GM21619 (cell line): ENCODE data around the gene ZNF274.
"Not testable (repeated sequence)": the region's sequence is repeated elsewhere in the genome, so short reads cannot be mapped to it uniquely, and the experiment has no call there.

Source experiments
- ATAC-seq: cut with Tn5 transposase; IDR thresholded peaks from one replicate; pipeline ENCODE4 v1.9.1; 2021; ENCODE audit not compliant: unreplicated experiment

ZNF274 gene

DNA sequence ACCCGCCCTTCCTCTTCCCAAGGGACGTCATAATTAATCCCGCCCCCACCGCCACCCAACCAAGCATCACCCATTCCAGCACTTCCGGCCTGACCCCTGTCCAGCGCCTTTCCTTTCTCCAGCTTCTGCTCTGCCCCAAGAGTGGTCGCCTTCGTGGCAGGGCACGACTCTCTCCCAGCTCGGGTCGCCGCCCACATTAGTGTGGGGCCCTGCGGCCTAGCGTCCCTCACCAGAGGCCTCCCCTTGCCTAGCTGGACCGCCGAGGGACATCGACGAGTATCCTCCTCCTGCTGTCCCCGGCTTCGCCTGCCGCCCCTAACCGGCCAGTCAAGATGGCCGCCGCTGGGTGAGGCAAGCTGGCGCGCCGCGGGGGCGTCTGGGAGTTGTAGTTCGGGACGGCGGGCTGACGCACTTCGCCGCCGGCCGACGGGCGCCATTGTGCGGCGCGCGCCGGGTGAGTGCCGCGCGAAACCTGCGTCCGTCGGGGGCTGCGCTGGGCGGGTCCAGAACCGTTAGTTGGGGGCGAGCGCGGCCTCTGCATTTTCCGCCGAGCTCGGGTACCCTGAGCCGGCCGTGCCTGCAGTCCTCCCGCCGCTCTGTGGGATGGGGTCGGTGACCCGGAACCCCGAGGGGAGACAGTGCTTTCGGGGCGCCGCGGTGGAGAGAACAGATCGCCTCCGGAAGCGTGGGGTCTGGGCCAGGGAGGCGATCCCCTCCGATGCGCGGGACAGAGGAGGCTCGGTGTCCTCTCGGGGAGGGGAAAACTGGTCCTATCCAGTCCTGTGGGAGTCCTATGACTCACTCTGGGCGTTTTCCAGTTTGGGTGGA lies at the start of gene ZNF274:
TSS of gene ZNF274 (plus strand) at position 73 of the 828 bp plus-strand sequence. CDS start 905 bp downstream, outside the sequence.
- ATAC-seq, result peak; percentile 90

DNA sequence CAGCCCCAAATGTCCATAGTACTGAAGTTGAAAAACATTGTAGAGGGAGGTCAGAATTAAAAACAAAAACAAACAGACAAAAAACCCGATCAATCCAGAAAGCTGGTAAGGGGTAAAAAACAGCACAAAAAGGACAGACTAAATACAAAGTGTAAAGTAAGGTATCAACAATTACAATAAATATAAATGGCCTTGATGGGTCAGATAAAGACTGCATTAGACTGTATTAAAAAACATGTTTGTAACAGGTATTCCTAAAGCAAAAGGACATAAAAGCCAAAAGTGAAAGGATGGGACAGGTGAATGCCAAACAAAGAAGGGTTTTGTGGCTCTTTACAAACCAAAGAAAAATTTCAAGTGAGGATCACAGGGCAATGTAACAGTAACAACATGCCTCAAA lies 48.6 kb upstream of the ZNF274 start:
- no peak for ATAC-seq

DNA sequence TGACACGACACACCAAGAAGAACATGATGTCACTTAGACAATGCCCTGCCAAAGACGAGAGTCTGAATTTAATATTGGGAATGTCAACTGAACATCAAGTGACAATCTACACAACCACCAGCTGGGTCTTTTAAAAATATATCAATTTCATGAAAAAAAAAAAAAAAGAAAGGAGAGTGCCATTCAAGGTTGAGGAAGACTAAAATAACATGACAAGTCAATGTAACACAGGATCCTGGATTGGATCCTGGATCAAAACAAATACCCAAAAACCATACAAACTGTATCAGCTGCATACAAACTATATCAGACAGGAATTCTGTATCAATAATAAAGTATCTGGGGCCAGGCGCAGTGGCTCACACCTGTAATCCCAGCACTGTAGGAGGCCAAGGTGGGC lies 37.0 kb upstream of the ZNF274 start:
- no peak for ATAC-seq

DNA sequence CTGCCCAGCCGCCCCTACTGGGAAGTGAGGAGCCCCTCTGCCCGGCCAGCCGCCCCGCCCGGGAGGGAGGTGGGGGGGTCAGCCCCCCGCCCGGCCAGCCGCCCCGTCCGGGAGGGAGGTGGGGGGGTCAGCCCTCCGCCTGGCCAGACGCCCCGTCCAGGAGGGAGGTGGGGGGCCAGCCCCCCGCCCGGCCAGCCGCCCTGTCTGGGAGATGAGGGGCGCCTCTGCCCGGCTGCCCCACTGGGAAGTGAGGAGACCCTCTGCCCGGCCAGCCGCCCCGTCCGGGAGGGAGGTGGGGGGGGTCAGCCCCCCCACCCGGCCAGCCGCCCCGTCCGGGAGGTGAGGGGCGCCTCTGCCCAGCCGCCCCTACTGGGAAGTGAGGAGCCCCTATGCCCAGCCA lies 35.4 kb upstream of the ZNF274 start:
- ATAC-seq, result not testable (repeated sequence)

DNA sequence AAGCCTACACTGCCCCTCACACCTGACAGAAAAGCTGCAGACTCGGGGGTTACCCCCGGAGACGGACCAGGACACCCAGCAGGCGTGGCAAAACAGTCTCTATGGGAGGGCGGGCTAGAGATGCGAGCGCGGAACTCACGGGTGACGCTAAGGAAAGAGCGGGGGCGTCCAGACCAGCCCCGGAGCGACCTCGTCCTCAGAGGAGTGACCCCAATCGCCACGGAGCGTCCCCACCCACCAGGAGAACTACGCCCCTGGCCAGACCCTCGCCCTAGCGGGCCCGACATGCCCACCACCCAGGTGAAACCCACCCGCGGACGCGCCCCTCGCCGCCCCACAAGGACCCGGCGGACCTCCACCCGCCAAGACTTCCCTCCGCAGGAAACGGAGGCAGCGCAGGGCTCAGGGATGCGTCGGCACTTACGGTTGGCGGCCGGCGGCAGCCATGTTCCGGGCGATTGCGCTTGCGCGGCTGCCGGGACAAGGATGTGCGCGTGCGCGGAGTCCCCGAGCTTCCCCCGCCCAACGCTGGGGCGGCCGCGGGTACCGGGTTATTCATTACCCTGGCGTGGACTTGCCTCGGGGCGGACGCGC lies 32.4 kb upstream of the ZNF274 start, which contains the start of gene ZNF329:
TSS of gene ZNF329 (minus strand) at position 462 of the 594 bp plus-strand sequence. CDS start 21,286 bp downstream, outside the sequence.
- ATAC-seq, result peak; percentile 52

- no peak for ATAC-seq
These were observed 29.5 kb upstream of the ZNF274 start for GRCh38 chr19:58153386-58153785.

- ATAC-seq, result no peak
These were observed 28.6 kb upstream of the ZNF274 start for GRCh38 chr19:58154287-58154678.

- peak; percentile 51 for ATAC-seq
These were observed 27.9 kb upstream of the ZNF274 start for GRCh38 chr19:58154679-58155648.

DNA sequence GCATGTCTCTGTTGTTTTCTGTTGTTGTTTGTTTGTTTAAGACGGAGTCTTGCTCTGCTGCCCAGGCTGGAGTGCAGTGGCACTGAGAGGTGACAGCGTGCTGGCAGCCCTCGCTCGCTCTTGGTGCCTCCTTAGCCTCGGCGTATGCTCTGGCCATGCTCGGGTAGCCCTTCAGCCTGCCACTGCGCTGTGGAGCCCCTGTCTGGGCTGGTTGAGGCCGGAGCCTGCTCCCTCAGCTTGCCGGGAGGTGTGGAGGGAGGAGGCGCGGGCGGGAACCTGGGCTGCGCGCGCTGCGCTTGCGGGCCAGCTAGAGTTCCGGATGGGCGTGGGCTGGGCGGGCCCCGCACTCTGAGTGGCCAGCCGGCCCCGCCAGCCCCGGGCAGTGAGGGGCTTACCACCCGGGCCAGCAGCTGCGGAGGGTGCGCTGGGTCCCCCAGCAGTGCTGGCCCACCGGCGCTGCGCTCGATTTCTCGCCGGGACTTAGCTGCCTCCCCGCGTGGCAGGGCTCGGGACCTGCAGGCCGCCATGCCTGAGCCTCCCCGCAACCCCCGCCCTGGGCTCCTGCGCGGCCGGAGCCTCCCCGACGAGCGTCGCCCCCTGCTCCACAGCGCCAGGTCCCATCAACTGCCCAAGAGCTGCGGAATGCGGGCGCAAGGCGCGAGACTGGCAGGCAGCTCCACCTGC lies 25.7 kb upstream of the ZNF274 start:
- no peak for ATAC-seq

DNA sequence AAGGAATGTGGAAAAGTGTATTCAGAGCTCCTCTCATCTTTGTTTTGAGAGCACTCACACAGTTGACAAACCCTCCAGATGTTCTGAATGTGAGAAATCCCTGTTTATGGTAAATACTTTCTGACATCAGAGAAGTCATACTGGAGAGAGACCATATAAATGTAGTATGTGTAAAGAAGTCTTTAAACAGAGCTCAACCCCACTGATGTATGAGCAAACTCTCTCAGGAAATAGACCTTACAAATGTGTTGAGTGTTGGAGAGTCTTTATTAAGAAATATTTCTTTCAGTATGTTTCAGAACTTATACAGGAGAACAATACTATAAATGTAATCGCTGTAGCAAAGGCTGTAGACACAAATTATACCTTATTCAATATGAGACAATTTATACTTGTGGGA lies 16.6 kb upstream of the ZNF274 start:
- no peak for ATAC-seq

DNA sequence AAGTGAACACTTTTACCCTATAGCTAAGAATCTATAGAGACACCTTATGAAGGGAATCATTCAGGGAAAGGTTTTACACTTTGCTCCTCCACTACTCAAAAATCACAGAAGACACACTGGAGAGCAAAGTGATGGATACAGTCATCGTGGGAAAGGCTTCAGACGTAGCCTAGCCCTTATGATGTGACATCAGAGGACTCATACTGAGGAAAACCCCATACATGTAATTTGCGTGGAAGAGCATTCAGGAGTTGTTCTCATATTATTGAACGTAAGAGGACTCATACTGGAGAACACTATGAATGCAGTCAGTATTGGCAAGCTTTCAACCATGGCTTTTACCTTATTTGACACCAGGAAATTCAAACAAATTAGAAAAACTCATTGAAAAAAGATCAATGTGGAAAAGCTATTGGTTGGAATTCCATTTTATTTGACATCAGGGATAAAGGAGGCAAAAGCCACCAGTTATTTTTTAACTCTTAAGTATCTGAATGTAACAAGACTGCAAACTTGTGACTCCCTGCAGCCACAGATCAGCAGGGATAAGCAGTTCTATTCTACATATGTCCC lies 16.1 kb upstream of the ZNF274 start:
- ATAC-seq, result no peak

DNA sequence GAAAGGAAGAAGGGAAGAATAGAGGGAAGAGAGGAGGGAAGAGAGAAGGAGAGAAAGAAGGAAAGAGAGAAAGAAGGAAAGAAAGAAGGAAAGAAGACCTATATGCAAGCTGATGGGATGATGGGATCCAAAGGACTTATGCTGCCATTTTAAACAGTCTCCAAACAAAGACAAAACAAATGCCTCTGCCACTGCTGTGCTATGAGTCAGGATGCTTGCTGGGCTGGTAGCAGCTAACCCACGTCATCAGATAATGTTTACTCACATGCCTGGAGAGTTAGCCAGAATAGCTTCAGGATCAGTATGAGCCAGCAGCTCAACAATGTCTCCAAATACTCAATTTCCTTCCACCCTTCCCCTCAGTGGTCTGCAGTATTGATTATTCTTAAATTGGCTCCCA lies 12.0 kb upstream of the ZNF274 start:
- ATAC-seq, result no peak

DNA sequence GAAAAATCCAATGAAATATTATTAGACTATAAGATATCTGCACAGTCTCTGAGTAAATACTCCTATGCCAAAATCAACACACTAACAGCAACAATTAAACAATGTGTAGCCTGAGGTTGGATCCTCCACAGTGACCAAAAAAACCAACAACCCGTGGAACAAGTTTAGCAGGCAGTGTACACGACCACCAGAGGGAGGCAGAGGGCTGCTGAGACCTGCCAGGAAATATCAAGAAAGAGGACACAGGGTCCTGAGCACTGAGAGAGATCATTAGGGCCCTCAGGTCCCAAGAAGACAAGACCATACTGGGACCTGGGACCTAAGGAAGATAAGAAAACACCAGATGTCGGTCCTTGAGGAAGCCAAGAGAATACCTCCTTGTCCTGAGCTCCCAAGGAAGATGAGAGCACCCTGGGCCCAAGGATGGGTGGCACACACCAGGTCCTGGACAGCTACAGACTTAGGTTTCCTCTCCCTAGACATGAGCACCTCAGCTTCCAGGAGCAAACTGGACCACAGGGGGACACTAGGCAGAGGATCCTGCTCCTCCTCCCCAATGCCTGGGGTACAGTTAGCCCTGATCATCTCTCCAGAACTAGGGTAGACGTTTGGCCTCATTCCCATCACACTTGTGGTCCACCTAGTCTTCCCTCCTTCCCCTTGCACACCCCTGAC lies 822 bp upstream of the ZNF274 start:
- ATAC-seq, result no peak

DNA sequence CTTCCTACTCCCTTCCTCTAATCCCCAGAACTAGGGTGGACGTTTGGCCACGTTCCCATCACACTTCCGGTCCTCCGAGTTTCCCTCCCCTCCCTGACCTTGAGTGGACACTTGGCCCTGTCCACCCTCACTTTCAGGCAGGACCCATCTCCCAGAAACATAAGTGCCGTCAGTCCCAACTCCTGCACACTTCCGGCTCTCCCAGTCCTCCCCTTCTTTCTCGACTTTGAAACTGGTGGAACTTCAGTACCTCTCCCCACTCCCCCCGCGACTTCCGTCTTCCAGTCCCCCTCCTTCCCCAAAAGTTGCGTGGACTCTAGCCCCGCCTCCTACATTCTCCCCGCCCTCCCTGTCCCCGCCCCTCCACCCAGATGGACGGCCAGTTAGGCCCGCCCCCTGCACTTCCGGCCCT lies 278 bp upstream of the ZNF274 start:
- no peak for ATAC-seq

DNA sequence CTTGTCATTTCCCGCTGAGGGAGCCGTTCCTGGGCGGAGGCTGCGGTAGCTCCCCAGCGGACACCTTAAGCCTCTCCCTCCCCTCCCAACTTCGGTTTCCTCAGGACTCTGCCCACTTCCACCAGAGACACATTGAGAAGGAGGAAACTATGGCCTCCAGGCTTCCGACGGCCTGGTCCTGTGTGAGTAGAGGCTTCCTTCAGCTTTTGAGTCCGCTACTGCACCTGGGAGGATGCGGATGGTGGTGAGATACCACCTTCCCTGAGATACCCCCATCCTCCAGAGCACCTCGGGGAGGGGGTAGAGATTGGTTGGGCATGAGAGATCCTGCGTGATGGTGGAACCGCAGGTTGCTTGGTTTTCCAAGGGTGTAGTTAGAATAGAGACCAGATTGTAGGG lies 955 bp downstream of the ZNF274 start:
- ATAC-seq, result no peak

DNA sequence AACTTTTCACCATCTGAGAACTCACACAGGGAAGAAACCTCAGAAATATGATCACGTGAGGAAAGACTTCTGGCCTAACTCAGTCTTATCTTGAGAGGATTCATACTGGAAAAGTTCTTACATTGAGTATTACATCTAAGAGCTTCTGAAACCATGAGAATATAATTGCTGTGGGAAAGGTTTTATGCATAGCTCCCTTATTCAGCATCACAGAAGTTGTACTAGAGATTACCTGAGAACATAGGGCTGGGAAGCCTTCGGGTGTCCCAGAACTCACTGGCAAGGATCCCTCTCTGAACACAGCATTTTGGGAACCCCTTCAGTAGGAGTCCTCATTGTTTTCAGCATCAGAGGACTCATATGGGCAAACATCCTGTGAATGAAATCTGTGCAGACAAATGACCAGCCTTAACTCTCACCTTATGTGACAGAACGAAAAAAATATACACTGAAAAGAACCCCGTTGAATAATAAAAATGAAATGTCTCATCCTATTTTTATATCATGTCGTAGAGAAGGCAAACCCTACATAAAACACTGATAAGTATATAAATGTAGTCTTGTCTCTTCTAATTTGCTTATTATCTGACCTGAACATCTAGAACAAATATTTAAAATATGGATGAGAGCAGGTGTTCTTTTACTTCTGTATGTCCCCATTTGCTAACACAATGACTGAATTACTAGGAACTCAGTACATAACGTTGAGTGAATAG lies 14.2 kb downstream of the ZNF274 start:
- no peak for ATAC-seq

DNA sequence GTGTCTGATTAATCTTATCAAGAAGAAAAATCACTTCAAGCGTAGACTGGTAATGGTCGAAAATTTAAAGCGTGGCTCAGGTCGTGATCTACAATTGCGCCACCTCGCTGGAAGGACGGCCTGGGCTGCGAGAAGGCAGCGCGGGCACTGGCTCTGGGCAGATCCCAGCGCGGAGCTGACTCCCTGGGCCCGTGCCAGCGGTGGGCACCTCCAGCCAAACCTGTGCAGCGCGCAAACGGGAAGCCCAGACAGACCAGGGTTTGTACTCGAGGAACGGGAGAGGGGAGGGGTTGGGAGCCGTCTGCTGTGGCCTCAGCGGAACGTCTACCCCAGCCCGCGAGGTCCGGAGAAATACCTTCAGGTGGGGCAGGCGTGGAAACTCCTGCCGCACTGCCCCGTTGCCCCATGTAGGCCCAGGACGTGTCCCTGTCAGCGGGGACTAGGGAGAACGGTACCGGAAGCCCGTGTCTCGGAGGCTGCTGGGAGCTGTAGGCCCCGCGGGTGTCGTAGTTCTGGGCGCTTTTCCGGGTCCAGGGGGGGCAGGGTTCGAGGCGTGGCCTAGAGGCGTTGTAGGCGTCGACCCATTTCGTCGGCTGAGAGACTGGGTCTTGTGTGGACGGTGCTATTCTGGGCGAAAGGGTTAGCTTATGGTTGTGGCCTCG lies 21.1 kb downstream of the ZNF274 start:
- no peak for ATAC-seq

GRCh38 chr19:58204566-58204965 lies 21.7 kb downstream of the ZNF274 start:
- ATAC-seq, result no peak

DNA sequence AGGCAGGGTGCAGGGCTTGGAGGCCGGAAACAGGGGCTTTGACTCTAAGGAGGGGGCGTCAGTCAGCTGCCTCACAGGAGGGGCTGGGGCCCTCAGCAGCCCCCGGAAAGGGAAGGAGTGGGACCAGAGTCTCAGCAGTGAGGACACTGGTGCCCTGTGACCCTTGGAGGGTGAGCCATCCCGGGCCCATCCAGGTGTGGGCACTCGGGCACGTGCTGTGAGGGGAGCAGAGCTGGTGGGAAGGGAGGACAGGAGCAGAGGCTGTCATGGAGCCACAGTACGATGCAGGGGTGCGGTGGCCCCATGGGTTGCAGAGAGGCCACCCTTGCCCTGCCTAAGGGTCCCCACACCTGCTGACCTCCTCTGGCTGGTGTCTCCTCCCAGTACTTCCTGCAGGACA lies 26.7 kb downstream of the ZNF274 start:
- no peak for ATAC-seq
